HG02623 (cell line): Measurements from ENCODE around the gene ICA1.
A peak's percentile ranks its signal among the peaks of the same experiment; 100 is the strongest.
"Not testable (repeated sequence)": the region's sequence is repeated elsewhere in the genome, so short reads cannot be mapped to it uniquely, and the experiment has no call there.

Experiments used
- ATAC-seq: cut with Tn5 transposase; IDR thresholded peaks from one replicate; pipeline ENCODE4 v1.9.1; 2021; ENCODE audit warnings: moderate library complexity; ENCODE audit not compliant: unreplicated experiment

ICA1 gene

GRCh38 chr7:8261711-8262695, at the start of gene ICA1:
Gene ICA1, minus strand, starts transcription at chr7:8262167. Its CDS starts 26,241 bp downstream, at chr7:8235926.
- peak; percentile 54 for ATAC-seq

- ATAC-seq = no peak
Measured at GRCh38 chr7:8310876-8311275, 48.9 kb upstream of the ICA1 start.

- ATAC-seq = no peak
Measured at GRCh38 chr7:8305625-8306388, 43.8 kb upstream of the ICA1 start.

GRCh38 chr7:8305104-8305503, 43.1 kb upstream of the ICA1 start:
- ATAC-seq = no peak

GRCh38 chr7:8303904-8304528, 42.0 kb upstream of the ICA1 start:
- ATAC-seq = no peak

- not testable (repeated sequence) for ATAC-seq
Measured at GRCh38 chr7:8297023-8297422, 35.1 kb upstream of the ICA1 start.

- ATAC-seq = no peak
Measured at GRCh38 chr7:8296362-8296659, 34.3 kb upstream of the ICA1 start.

- ATAC-seq = peak; percentile 96
Measured at GRCh38 chr7:8295638-8296361, 33.8 kb upstream of the ICA1 start.

GRCh38 chr7:8291397-8292141, 29.6 kb upstream of the ICA1 start:
- ATAC-seq = no peak

- ATAC-seq = no peak
Measured at GRCh38 chr7:8290645-8291308, 28.8 kb upstream of the ICA1 start.

GRCh38 chr7:8286118-8286517, 24.2 kb upstream of the ICA1 start:
- ATAC-seq = no peak

GRCh38 chr7:8285155-8285554, 23.2 kb upstream of the ICA1 start:
- no peak for ATAC-seq

- ATAC-seq = no peak
Measured at GRCh38 chr7:8284606-8285005, 22.6 kb upstream of the ICA1 start.

- no peak for ATAC-seq
Measured at GRCh38 chr7:8283968-8284367, 22.0 kb upstream of the ICA1 start.

GRCh38 chr7:8282871-8283270, 20.9 kb upstream of the ICA1 start:
- no peak for ATAC-seq

- ATAC-seq = no peak
Measured at GRCh38 chr7:8282162-8282561, 20.2 kb upstream of the ICA1 start.

GRCh38 chr7:8278183-8278582, 16.2 kb upstream of the ICA1 start:
- no peak for ATAC-seq

- ATAC-seq = no peak
Measured at GRCh38 chr7:8277394-8277982, 15.5 kb upstream of the ICA1 start.

GRCh38 chr7:8274589-8274988, 12.6 kb upstream of the ICA1 start:
- ATAC-seq = no peak
